GM21825 (cell line): Measurements from ENCODE around the gene FTCD.
"Not testable (repeated sequence)": the region's sequence is repeated elsewhere in the genome, so short reads cannot be mapped to it uniquely, and the experiment has no call there.

ENCODE experiments used
- ATAC-seq: cut with Tn5 transposase; IDR thresholded peaks from one replicate; pipeline ENCODE4 v1.9.1; 2021; ENCODE audit warnings: mild to moderate bottlenecking, moderate library complexity; ENCODE audit not compliant: unreplicated experiment

Gene FTCD, protein sequence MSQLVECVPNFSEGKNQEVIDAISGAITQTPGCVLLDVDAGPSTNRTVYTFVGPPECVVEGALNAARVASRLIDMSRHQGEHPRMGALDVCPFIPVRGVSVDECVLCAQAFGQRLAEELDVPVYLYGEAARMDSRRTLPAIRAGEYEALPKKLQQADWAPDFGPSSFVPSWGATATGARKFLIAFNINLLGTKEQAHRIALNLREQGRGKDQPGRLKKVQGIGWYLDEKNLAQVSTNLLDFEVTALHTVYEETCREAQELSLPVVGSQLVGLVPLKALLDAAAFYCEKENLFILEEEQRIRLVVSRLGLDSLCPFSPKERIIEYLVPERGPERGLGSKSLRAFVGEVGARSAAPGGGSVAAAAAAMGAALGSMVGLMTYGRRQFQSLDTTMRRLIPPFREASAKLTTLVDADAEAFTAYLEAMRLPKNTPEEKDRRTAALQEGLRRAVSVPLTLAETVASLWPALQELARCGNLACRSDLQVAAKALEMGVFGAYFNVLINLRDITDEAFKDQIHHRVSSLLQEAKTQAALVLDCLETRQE

GRCh38 chr21:46155514-46156377 is at the start of gene FTCD:
FTCD (minus strand) TSS chr21:46155579; CDS start chr21:46155523, 56 bp downstream.
- ATAC-seq: no peak

DNA sequence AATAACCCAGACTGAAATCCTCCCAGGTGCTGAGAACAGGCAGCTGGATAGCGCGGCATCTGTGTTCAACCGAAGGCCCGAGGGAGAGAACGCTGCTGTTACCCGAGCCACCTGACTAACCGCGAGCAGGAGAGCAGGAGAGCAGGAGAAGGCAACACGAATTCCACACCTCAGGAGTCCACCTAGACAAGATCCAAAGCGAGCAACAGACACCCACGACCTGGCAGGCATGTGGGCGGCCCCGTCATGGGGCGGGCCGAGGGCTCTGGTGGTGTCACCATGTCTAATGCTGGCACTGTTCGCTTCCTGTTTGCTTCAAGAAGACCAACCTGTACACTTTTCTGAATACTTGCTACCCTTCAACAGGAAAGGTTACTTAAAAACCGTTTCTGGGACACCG is 49.8 kb upstream of the FTCD start:
- no peak for ATAC-seq

DNA sequence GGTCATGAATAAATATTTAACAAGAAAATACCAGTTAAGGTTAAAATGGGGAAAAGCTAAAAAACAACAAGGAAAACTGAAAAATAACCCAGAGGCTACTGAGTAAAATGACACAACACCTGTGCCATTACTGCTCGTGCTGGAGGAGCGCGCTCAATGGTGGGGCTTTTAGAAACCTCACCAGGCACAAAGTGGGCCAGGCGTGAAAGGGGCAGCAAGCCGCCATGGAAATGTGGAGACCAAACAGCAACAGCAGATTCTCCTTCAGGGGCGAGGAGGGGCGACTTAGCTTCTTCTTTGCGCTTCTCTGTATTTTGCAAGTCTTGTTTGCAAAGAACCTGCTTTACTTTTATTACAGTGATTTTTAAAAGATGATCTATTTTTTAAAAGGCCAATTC is 47.8 kb upstream of the FTCD start:
- no peak for ATAC-seq

- no peak for ATAC-seq
Measured at GRCh38 chr21:46202592-46203202, 47.3 kb upstream of the FTCD start.

DNA sequence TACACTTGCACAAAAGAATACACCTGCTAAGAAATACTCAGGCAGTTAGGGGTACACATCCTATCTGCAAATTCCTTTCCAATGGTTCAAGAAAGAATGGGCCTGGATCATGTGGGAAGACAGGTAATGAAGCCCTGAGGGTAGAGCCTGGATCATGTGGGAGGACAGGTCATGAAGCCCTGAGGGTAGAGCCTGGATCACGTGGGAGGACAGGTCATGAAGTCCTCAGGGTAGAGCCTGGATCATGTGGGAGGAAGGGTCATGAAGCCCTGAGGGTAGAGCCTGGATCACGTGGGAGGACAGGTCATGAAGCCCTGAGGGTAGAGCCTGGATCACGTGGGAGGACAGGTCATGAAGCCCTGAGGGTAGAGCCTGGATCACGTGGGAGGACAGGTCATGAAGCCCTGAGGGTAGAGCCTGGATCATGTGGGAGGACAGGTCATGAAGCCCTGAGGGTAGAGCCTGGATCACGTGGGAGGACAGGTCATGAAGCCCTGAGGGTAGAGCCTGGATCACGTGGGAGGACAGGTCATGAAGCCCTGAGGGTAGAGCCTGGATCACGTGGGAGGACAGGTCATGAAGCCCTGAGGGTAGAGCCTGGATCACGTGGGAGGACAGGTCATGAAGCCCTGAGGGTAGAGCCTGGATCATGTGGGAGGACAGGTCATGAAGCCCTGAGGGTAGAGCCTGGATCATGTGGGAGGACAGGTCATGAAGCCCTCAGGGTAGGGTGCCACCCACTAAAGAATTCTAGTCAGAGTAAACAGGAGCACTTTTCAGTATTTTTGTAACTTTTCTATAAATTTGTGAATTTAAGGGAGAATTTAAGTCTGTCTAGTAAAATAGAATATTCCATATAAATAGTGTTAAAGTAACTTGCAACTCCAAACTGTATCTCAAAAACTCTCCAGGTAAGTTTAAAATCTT is 45.8 kb upstream of the FTCD start:
- not testable (repeated sequence) for ATAC-seq

GRCh38 chr21:46199436-46200373 is 44.3 kb upstream of the FTCD start:
- no peak for ATAC-seq

GRCh38 chr21:46196733-46197132 is 41.4 kb upstream of the FTCD start:
- no peak for ATAC-seq

- ATAC-seq: no peak
Measured at GRCh38 chr21:46195595-46196195, 40.3 kb upstream of the FTCD start.

- ATAC-seq: no peak
Measured at GRCh38 chr21:46194374-46195334, 39.3 kb upstream of the FTCD start.

DNA sequence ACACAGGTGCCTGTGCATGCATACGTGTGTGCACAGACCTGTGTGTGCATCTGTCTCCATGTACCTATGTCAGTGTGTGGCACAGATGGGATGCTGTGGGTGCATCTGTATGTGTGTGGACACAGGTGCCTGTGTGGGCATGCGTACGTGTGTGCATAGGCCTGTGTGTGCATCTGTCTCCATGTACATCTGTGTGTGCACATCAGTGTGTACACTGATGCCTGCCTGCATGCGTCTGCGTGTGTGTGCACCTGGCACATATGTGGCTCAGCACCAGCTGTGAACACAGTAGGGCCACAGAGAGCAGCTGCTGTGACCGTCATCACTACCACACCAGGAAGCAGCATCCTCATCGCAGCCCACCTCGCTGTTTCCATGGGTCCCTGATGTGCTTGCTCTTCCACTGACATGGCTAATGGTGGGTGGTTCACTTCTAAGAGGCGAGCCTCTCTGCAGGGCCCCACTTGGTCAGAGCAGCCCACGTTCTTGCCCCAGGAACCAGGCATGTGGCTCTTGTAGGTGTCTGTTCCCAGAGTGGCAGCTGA is 38.5 kb upstream of the FTCD start:
- ATAC-seq: no peak

DNA sequence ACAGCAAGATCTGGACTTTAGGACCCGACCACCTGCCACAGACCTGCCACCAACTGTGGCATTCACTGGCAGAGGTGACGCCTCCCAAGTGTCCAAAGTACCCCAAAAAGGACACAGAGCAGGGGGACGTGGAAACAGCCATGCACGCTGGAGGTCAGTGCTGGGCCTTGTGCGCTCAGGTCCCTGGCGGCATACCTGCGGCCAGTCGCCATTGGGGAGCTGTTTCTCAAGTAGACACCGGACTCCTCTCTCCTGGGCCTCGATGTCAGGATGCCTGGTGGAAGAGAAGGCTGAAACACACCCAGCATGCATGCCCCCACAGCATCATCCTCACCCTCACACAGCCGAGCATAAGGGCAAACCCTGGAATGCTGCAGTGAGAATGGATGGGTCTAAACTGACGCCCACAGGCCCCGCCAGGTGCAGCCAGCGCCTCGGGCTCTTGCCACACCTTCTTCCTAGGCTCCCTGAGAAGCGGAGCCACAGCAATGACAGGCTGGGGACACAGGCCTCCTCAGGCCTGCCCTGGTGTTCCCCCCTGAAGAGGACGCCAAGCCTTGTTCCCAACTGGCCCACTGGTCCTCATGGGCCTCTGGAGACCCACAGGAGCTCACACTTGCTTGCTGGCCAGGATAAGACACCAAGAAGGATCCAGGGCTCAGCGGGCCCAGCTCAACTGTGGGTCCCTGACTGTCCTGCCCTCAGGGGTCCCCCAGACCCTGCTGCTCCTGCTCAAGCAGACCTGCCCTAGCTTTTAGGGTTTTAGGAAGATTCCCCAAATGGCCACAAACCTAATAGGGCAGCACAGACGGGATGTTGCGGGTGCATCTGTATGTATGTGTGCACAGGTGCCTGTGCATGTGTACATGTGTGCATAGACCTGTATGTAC is 36.6 kb upstream of the FTCD start:
- no peak for ATAC-seq

DNA sequence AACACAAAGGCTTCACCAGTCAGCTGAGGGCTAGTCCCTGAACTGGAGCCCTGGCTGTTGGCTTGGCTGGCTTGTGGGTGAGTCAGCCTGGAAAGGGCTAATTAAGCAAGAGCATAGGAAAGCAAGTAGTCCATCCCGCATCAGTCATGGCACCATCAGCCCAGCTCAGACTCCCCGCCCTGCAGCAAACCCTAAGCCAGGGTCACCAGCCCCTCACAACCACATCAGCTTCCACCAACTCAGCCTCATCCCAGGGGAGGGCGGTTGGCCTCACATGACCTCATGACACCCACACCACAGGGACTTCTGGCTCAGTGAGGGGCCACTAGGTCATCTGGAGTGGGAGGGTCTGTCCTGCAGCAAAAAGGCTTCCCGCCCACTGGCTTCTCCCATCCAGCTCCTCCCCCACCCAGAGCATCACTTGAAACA is 35.9 kb upstream of the FTCD start:
- no peak for ATAC-seq

- ATAC-seq: no peak
Measured at GRCh38 chr21:46190491-46191131, 35.2 kb upstream of the FTCD start.

- no peak for ATAC-seq
Measured at GRCh38 chr21:46189959-46190490, 34.6 kb upstream of the FTCD start.

GRCh38 chr21:46189213-46189958 is 34.0 kb upstream of the FTCD start:
- ATAC-seq: no peak
